Lung (tissue), 12 donors: Measurements from ENCODE around the gene BDH2. TPM values are rescaled to one million over a fixed set of nuclear protein-coding genes. Genes with fewer than 3 reads are reported as not detected.

Experiments
- ATAC-seq: fragments of 200-7000 bp; cut with Tn5 transposase; one replicate; pipeline ENCODE4 v1.9.1; 2020; ENCODE audit warnings: moderate number of reproducible peaks; ENCODE audit not compliant: insufficient read depth, low FRiP score
- DNase-seq, 3 donors: peaks; one replicate each; pipeline ENCODE4 v3.0.0-alpha.2; 2013 to 2017
- H3K27ac ChIP-seq, 2 donors: one replicate each; pipeline ENCODE4 v1.5.1; 2013; ENCODE audit warnings: mild to moderate bottlenecking in 2 of 2, moderate library complexity in 2 of 2, control low read depth in 1 of 2, inconsistent platforms in 1 of 2, low read depth in 1 of 2, low read length in 1 of 2
- H3K27me3 ChIP-seq, 3 donors: one replicate each; pipeline ENCODE4 v1.5.1; 2013; ENCODE audit warnings: low read length in 2 of 3; ENCODE audit not compliant: control insufficient read depth in 3 of 3, insufficient read depth in 3 of 3
- H3K36me3 ChIP-seq, 4 donors: one replicate each; pipeline ENCODE4 v1.5.1; 2013; ENCODE audit warnings: low read length in 4 of 4, mild to moderate bottlenecking in 1 of 4, moderate library complexity in 1 of 4; ENCODE audit not compliant: control insufficient read depth in 4 of 4, insufficient read depth in 4 of 4
- H3K4me1 ChIP-seq, 5 donors: one replicate each; pipeline ENCODE4 v1.5.1; 2013; ENCODE audit warnings: low read length in 5 of 5, mild to moderate bottlenecking in 2 of 5, moderate library complexity in 1 of 5; ENCODE audit not compliant: control insufficient read depth in 5 of 5, insufficient read depth in 5 of 5
- H3K4me3 ChIP-seq: one replicate; pipeline ENCODE4 v1.5.1; 2013; ENCODE audit warnings: mild to moderate bottlenecking, control low read depth, moderate library complexity
- H3K9ac ChIP-seq, 2 donors: one replicate each; pipeline ENCODE4 v1.5.1; 2013; ENCODE audit warnings: low read length in 2 of 2, control low read depth in 1 of 2; ENCODE audit not compliant: insufficient read depth in 1 of 2
- H3K9me3 ChIP-seq, 4 donors: one replicate each; pipeline ENCODE4 v1.5.1; 2013; ENCODE audit warnings: low read length in 3 of 4, mild to moderate bottlenecking in 1 of 4, moderate library complexity in 1 of 4; ENCODE audit not compliant: control insufficient read depth in 4 of 4, insufficient read depth in 3 of 4
- WGBS, 2 donors: extraction: QIAGEN DNeasy Blood & Tissue Kit; methylation state at CpG; one replicate each; pipeline ENCODE4 v1.1.7; 2013; 5-methylcytosine and 5-hydroxymethylcytosine counted together
- polyA plus RNA-seq, 2 donors: library from polyadenylated mRNA; stranded (reverse); fragments of 200-250 nt; gene quantifications; one replicate each; pipeline ENCODE4 v1.2.1, GENCODE V29; 2013
- total RNA-seq, 2 donors: library from RNA; depleted of rRNA in 1 of 2; stranded (reverse); fragments of >200 nt in 1 of 2; gene quantifications; one replicate each; pipeline ENCODE4 v1.2.1, GENCODE V29; 2014 to 2021
- TF ChIP-seq, protein P1 (sequence below): IDR thresholded peaks from 2 replicates; pipeline ENCODE4 v1.5.1; 2012; ENCODE audit warnings: mild to moderate bottlenecking; ENCODE audit errors: control extremely low read depth, extremely low read depth
- donor health status: control.
- donor health status: control.
- donor health status: Bipolar disorder and iron deficiency.
- donor health status: healthy.
- donor health status: DM: yes; HTN: yes; CAD: no.

Gene BDH2
- total and polyA plus RNA-seq, 4 donors: 30.9 to 99.2 (median 54.4) TPM

DNA sequence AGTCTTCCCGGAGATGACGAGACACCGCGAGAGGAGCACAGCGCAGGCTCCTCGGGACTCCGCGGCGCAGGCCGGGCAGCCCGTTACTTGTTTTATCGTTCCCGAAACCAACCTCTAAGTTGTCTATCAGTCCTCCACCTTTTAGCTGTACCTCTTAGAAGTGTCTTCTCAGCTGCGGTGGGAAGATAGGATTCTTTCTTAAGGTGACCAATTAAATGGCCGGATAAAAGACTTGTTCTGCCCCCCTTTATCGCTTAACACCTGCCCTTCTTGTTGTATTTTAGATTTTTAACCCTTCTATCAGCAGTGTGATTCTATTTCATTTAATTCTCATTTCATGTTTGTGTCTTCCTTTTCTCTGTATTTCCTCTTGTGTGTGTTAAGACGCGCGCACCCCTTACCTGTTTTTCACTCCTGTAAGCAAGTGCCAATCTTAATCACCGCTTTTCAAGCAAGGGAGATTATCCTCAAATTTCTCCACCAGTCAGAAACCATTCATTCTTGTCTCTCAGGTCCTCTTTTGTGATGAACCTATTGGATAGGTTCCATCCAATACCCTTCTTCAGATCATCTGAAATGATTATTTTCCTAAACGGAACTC is 22.8 kb downstream of the BDH2 start, which contains the start of gene SLC9B2:
TSS of gene SLC9B2 (minus strand) at position 15 of the 601 bp plus-strand sequence. CDS start 9,211 bp downstream, outside the sequence.
- ATAC-seq (no peak), DNase-seq (no peak)
- TF ChIP-seq, protein P1, sequence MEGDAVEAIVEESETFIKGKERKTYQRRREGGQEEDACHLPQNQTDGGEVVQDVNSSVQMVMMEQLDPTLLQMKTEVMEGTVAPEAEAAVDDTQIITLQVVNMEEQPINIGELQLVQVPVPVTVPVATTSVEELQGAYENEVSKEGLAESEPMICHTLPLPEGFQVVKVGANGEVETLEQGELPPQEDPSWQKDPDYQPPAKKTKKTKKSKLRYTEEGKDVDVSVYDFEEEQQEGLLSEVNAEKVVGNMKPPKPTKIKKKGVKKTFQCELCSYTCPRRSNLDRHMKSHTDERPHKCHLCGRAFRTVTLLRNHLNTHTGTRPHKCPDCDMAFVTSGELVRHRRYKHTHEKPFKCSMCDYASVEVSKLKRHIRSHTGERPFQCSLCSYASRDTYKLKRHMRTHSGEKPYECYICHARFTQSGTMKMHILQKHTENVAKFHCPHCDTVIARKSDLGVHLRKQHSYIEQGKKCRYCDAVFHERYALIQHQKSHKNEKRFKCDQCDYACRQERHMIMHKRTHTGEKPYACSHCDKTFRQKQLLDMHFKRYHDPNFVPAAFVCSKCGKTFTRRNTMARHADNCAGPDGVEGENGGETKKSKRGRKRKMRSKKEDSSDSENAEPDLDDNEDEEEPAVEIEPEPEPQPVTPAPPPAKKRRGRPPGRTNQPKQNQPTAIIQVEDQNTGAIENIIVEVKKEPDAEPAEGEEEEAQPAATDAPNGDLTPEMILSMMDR: no peak
- Histone ChIP-seq H3K27ac (peak within 1 kb of the TSS; percentile 71 to 96), H3K9me3 (no peaks in the 10 kb centered on the region), H3K9ac (peak within 1 kb of the TSS; percentile 39 to 59), H3K4me1 (peaks cover 0 to 8% (median 2%) of the 10 kb centered on the region in 5 donors), H3K4me3 (peak within 1 kb of the TSS; percentile 84), H3K36me3 (peaks cover 2 to 10% (median 5%) of the 10 kb centered on the region in 4 donors), H3K27me3 (peaks cover 0 to 3% (median 0%) of the 10 kb centered on the region in 3 donors)
- 17 to 18% methylated on average over 21 of the region's 21 CpGs for WGBS, 2 donors

DNA sequence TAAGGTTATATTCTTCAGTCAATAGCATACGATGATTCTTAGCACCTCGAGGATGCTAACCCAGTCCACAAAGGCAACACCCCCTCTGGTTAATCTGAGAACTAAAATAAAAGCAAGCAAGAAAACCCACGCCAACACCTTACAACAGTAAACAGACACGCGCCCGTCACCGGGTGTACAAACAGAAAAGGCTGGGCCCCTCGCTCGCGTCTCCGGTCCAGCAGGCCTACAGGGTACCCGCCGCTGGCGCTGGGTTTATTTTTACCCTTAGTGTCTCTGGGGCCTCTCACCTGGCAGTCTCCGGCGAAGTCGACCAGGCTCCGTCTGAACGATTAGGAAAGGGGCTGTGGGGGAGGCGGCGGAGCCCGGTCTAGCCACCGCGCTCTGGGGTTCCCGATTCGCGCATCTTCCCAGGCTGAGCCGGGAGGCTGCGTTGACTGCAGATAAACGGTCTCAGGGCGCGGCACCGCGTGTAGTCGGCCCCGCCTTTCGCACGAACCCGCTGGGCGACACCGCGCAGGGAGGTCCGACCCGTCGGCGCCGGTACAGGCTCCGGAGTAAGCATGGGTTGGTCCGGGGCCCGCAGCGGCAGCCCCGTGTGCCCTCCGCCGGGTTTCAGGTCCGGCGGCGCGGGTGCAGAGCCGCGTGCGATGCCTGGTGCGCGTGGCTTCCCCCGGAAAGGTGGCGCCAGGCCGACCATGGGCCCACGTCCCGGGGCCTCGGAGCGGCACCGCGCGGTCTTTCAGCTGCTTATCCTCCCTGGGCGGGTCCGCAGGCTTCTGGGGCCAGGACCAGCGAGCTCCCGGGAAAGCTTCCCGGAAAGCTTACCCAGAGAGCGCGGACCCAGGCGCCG is 23.5 kb downstream of the BDH2 start:
- WGBS, 2 donors: 1% methylated on average over 47 to 82 of the region's 82 CpGs
- peak overlapping the region; percentile 71 to 96 for H3K27ac ChIP-seq
- peak overlapping the region; percentile 39 to 59 for H3K9ac ChIP-seq
- DNase-seq (peak; percentile 62 to 67 (median 64)), ATAC-seq (peak; percentile 83)
- peaks cover 2 to 10% (median 4%) of the 10 kb centered on the region in 4 donors for H3K36me3 ChIP-seq
- no peaks in the 10 kb centered on the region for H3K9me3 ChIP-seq
- TF ChIP-seq, protein P1: no peak
- peaks cover 0 to 8% (median 2%) of the 10 kb centered on the region in 5 donors for H3K4me1 ChIP-seq
- H3K27me3 ChIP-seq: peaks cover 0 to 3% (median 0%) of the 10 kb centered on the region in 3 donors
- peak overlapping the region; percentile 84 for H3K4me3 ChIP-seq

DNA sequence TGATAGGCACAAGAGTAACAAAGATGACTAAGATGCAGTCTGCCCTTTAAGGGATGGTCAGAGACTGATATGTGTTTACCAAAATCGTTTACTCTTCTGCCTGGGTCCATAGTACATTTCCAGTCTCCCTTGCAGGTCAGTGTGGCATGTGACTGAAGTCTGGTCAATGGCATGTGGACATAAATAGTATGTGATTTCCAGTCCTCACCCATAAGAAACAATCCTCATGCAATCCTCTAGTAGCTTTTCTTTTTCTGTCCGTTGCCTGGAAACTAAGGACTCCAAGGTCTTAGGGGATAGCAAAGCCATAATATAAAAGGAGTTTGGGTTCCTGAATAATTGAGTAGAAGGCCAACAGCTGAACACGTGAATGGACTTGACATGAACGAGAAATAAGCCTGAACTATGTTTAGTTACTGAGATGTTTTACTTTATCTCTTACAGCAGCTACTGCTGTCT is 24.2 kb downstream of the BDH2 start:
- Histone ChIP-seq H3K4me1 (peaks cover 0 to 8% (median 2%) of the 10 kb centered on the region in 5 donors), H3K27ac (no peak overlapping the region), H3K9me3 (no peaks in the 10 kb centered on the region), H3K9ac (peak overlapping the region in 1 of 2 donors; percentile 38), H3K4me3 (peak overlapping the region; percentile 84), H3K36me3 (peaks cover 0 to 5% (median 2%) of the 10 kb centered on the region in 4 donors), H3K27me3 (peaks cover 0 to 3% (median 0%) of the 10 kb centered on the region in 3 donors)
- DNase-seq: peak in 2 of 3 donors; percentile 28 to 56
- 20 to 33% methylated on average over 4 of the region's 4 CpGs for WGBS, 2 donors
- no peak for ATAC-seq
- TF ChIP-seq, protein P1: no peak
